ENCODE measurements around the gene FBXO45. TPM values are rescaled to one million over a fixed set of nuclear protein-coding genes. Genes with fewer than 3 reads are reported as not detected.

FBXO45 gene
- total and polyA plus RNA-seq, 10 of the 15 experiments (the other 5 are each of a cell fraction or from before 2014, with no cell fraction given) = 4.0 to 17.3 (median 11.8) TPM

GRCh38 chr3:196624067-196624790 is 55.8 kb downstream of the FBXO45 start:
- ChIA-PET POLR2A (interaction anchor here (0.6 kb wide), 1 partner anchor 18 kb away, joined by 6 read pairs; no protein-coding TSS in a partner anchor), RAD21 (ENCODE audit: unreplicated experiment) (no interaction called here), CTCF (interaction anchor here (1.4 to 2.2 kb wide), 2 partner anchors 15 to 16 kb away, joined by 4 to 6 read pairs; partner anchors contain the start of gene NRROS), SMC1A (ENCODE audit: uncharacterized antibody, unreplicated experiment) (interaction anchor here (0.6 to 1.9 kb wide), 3 partner anchors 14 to 21 kb away, joined by 3 to 6 read pairs (median 5); no protein-coding TSS in a partner anchor)
- Histone ChIP-seq H3K27ac (ENCODE audit: control insufficient read depth, insufficient read depth) (peak overlapping the region; percentile 45), H4K20me1 (ENCODE audit: control insufficient read depth, insufficient read depth) (no peaks in the 10 kb centered on the region), H2AFZ (ENCODE audit: control insufficient read depth, low read depth, low read length) (peak overlapping the region; percentile 74), H3K36me3 (ENCODE audit: control insufficient read depth in 2 of 2, insufficient read depth in 2 of 2, low read length in 1 of 2) (no peaks in the 10 kb centered on the region), H3K27me3 (replicated peaks in 1 of 2; ENCODE audit: control insufficient read depth in 2 of 2, insufficient read depth in 2 of 2, low read length in 1 of 2) (no peaks in the 10 kb centered on the region), H3K4me1 (ENCODE audit: control insufficient read depth, insufficient read depth, low read length) (peaks cover 24% of the 10 kb centered on the region), H3K4me2 (ENCODE audit: control insufficient read depth, insufficient read depth) (peak overlapping the region; percentile 70), H3K79me2 (ENCODE audit: control insufficient read depth, insufficient read depth, low read length) (no peaks in the 10 kb centered on the region), H3K9ac (ENCODE audit: control insufficient read depth, insufficient read depth, low read length) (peak overlapping the region; percentile 28; the same call in 1 of the 2 replicates), H3K4me3 (peak overlapping the region; percentile 23; the same call in 1 of the 2 replicates), H3K9me3 (replicated peaks; ENCODE audit: control insufficient read depth, insufficient read depth, low read length) (no peaks in the 10 kb centered on the region)
- in situ Hi-C loops (cut with MboI) = no loop called here
- intact Hi-C loops (cut with micrococcal nuclease; ENCODE audit: unreplicated experiment) = no loop called here
- BruUV-seq (replicated peaks) = no TSS peak
- ATAC-seq = peak; percentile 80
- WGBS (ENCODE audit: insufficient coverage, insufficient replicate concordance, low lambda C conversion rate, missing lambda C conversion rate) = 23% methylated on average over 12 of the region's 12 CpGs
- FAIRE-seq = peak; percentile 90
- DNase-seq (ENCODE audit: low read depth, low spot score) = no peak
- TF ChIP-seq ETV6 (conservative IDR thresholded peaks at IDR 0.05 in 1 of 2, IDR thresholded peaks at IDR 0.05 in 1 of 2; ENCODE audit: borderline replicate concordance in 1 of 2, low read depth in 1 of 2) (peak in 1 of 2 experiments; percentile 58; a peak in 1 of 4 replicates), BRCA1 (IDR thresholded peaks at IDR 0.05; ENCODE audit: low read depth, low read length) (no peak), ATF2 (IDR thresholded peaks at IDR 0.05; ENCODE audit: low read length) (peak; percentile 89; the same call in 1 of the 2 replicates), SP1 (IDR thresholded peaks at IDR 0.05; ENCODE audit: low read depth, low read length) (peak; percentile 45), HDGF (IDR thresholded peaks at IDR 0.05) (no peak), RELB (IDR thresholded peaks at IDR 0.05; ENCODE audit: low read depth) (peak; percentile 76), MYB (IDR thresholded peaks at IDR 0.05; ENCODE audit: borderline replicate concordance, low read depth, low read length) (no peak), HDAC2 (IDR thresholded peaks at IDR 0.05) (no peak), IRF4 (IDR thresholded peaks at IDR 0.05; ENCODE audit: low read depth, low read length) (peak; percentile 84), NFXL1 (IDR thresholded peaks at IDR 0.05; ENCODE audit: borderline replicate concordance) (no peak), NR2F1 (conservative IDR thresholded peaks at IDR 0.05) (peak; percentile 50), HDAC6 (IDR thresholded peaks at IDR 0.05; ENCODE audit: unreplicated experiment) (no peak), TARDBP (IDR thresholded peaks at IDR 0.05; ENCODE audit: borderline replicate concordance) (peak; percentile 52; the same call in 1 of the 2 replicates), POLR2A (IDR thresholded peaks at IDR 0.05; ENCODE audit: low read depth, low read length) (0 out of 2 replicates have a peak, but pooled peaks have one; percentile 39)
- TF ChIP-seq, protein P1, sequence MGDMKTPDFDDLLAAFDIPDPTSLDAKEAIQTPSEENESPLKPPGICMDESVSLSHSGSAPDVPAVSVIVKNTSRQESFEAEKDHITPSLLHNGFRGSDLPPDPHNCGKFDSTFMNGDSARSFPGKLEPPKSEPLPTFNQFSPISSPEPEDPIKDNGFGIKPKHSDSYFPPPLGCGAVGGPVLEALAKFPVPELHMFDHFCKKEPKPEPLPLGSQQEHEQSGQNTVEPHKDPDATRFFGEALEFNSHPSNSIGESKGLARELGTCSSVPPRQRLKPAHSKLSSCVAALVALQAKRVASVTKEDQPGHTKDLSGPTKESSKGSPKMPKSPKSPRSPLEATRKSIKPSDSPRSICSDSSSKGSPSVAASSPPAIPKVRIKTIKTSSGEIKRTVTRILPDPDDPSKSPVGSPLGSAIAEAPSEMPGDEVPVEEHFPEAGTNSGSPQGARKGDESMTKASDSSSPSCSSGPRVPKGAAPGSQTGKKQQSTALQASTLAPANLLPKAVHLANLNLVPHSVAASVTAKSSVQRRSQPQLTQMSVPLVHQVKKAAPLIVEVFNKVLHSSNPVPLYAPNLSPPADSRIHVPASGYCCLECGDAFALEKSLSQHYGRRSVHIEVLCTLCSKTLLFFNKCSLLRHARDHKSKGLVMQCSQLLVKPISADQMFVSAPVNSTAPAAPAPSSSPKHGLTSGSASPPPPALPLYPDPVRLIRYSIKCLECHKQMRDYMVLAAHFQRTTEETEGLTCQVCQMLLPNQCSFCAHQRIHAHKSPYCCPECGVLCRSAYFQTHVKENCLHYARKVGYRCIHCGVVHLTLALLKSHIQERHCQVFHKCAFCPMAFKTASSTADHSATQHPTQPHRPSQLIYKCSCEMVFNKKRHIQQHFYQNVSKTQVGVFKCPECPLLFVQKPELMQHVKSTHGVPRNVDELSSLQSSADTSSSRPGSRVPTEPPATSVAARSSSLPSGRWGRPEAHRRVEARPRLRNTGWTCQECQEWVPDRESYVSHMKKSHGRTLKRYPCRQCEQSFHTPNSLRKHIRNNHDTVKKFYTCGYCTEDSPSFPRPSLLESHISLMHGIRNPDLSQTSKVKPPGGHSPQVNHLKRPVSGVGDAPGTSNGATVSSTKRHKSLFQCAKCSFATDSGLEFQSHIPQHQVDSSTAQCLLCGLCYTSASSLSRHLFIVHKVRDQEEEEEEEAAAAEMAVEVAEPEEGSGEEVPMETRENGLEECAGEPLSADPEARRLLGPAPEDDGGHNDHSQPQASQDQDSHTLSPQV (IDR thresholded peaks at IDR 0.05) = no peak
- TF ChIP-seq, protein P2, sequence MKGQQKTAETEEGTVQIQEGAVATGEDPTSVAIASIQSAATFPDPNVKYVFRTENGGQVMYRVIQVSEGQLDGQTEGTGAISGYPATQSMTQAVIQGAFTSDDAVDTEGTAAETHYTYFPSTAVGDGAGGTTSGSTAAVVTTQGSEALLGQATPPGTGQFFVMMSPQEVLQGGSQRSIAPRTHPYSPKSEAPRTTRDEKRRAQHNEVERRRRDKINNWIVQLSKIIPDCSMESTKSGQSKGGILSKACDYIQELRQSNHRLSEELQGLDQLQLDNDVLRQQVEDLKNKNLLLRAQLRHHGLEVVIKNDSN (IDR thresholded peaks at IDR 0.05; ENCODE audit: borderline replicate concordance, extremely low read length, insufficient read depth, low read depth, low read length) = no peak
